HepG2 (cell line): ENCODE measurements around the gene EIF4H. TPM values are rescaled to one million over a fixed set of nuclear protein-coding genes. Genes with fewer than 3 reads are reported as not detected.

Experiments
- ARID3A ChIP-seq: IDR thresholded peaks from 2 replicates; pipeline ENCODE4 v1.6.1; 2012; ENCODE audit warnings: low read depth, low read length, improper control_type of control experiment
- BORCS8-MEF2B ChIP-seq: sonication (generic); formaldehyde crosslinking; IDR thresholded peaks from 2 replicates; pipeline ENCODE4 v1.8.0; 2022; ENCODE audit warnings: mild to moderate bottlenecking, missing genetic modification reagents
- DMAP1 ChIP-seq: IDR thresholded peaks from 2 replicates; pipeline ENCODE4 v1.6.1; 2016
- ERF ChIP-seq: IDR thresholded peaks from 2 replicates; pipeline ENCODE4 v1.6.1; 2018; ENCODE audit warnings: missing biosample characterization, missing genetic modification reagents
- FOSL1 ChIP-seq: sonication (generic); formaldehyde crosslinking; IDR thresholded peaks from 2 replicates; pipeline ENCODE4 v1.9.0; 2021; ENCODE audit warnings: missing genetic modification reagents, borderline replicate concordance
- FOXC1 ChIP-seq: sonication (generic); formaldehyde crosslinking; IDR thresholded peaks from 2 replicates; pipeline ENCODE4 v1.8.0; 2022; ENCODE audit warnings: mild to moderate bottlenecking, missing genetic modification reagents, borderline replicate concordance
- HOXA3 ChIP-seq: sonication (generic); formaldehyde crosslinking; IDR thresholded peaks from 2 replicates; pipeline ENCODE4 v1.5.0; 2020; ENCODE audit warnings: missing genetic modification reagents
- ISX ChIP-seq: sonication (generic); formaldehyde crosslinking; conservative IDR thresholded peaks from 2 replicates; pipeline ENCODE4 v1.5.0; 2020; ENCODE audit warnings: missing genetic modification reagents
- MNT ChIP-seq: fragments of 450-650 bp; IDR thresholded peaks from 2 replicates; pipeline ENCODE4 v1.6.1; 2016
- NCOA1 ChIP-seq: sonication (generic); formaldehyde crosslinking; IDR thresholded peaks from 2 replicates; pipeline ENCODE4 v1.9.0; 2021; ENCODE audit warnings: missing genetic modification reagents
- PITX1 ChIP-seq: sonication (generic); formaldehyde crosslinking; IDR thresholded peaks from 2 replicates; pipeline ENCODE4 v1.5.1; 2020; ENCODE audit warnings: mild to moderate bottlenecking, missing genetic modification reagents
- RCOR2 ChIP-seq: IDR thresholded peaks from 2 replicates; pipeline ENCODE4 v1.6.1; 2016; ENCODE audit warnings: missing biosample characterization, missing genetic modification reagents
- SIN3B ChIP-seq: fragments of 150-350 bp; IDR thresholded peaks from 2 replicates; pipeline ENCODE4 v1.6.1; 2014; ENCODE audit warnings: low read length
- STAT6 ChIP-seq: sonication (generic); formaldehyde crosslinking; IDR thresholded peaks from 2 replicates; pipeline ENCODE4 v1.4.0; 2020; ENCODE audit warnings: missing genetic modification reagents, mild to moderate bottlenecking, borderline replicate concordance
- TBP ChIP-seq: sonication (generic); formaldehyde crosslinking; IDR thresholded peaks from 2 replicates; pipeline ENCODE4 v1.5.0; 2020; ENCODE audit warnings: missing genetic modification reagents
- TEF ChIP-seq: sonication (generic); formaldehyde crosslinking; IDR thresholded peaks from 2 replicates; pipeline ENCODE4 v1.5.0; 2020; ENCODE audit warnings: missing genetic modification reagents
- WIZ ChIP-seq: sonication (generic); formaldehyde crosslinking; IDR thresholded peaks from 2 replicates; pipeline ENCODE4 v1.5.1; 2020; ENCODE audit warnings: mild to moderate bottlenecking, missing genetic modification reagents
- ZMYM3 ChIP-seq: sonication (generic); formaldehyde crosslinking; IDR thresholded peaks from 2 replicates; pipeline ENCODE4 v1.5.1; 2020; ENCODE audit warnings: mild to moderate bottlenecking, missing genetic modification reagents
- ZNF296 ChIP-seq: sonication (generic); formaldehyde crosslinking; conservative IDR thresholded peaks from 2 replicates; pipeline ENCODE4 v1.5.0; 2020; ENCODE audit warnings: mild to moderate bottlenecking, missing genetic modification reagents
- ZNF33B ChIP-seq: sonication (generic); formaldehyde crosslinking; IDR thresholded peaks from 2 replicates; pipeline ENCODE4 v1.5.1; 2020; ENCODE audit warnings: mild to moderate bottlenecking, missing genetic modification reagents
- ZNF572 ChIP-seq: sonication (generic); formaldehyde crosslinking; IDR thresholded peaks from 2 replicates; pipeline ENCODE4 v1.5.1; 2020; ENCODE audit warnings: mild to moderate bottlenecking, missing genetic modification reagents
- ZNF615 ChIP-seq: sonication (generic); formaldehyde crosslinking; IDR thresholded peaks from 2 replicates; pipeline ENCODE4 v1.5.0; 2020; ENCODE audit warnings: mild to moderate bottlenecking, missing genetic modification reagents, borderline replicate concordance
- ZNF737 ChIP-seq: sonication (generic); formaldehyde crosslinking; IDR thresholded peaks from 2 replicates; pipeline ENCODE4 v1.5.0; 2020; ENCODE audit warnings: missing genetic modification reagents, mild to moderate bottlenecking, borderline replicate concordance
- ZNF878 ChIP-seq: sonication (generic); formaldehyde crosslinking; IDR thresholded peaks from 2 replicates; pipeline ENCODE4 v1.8.1; 2023; ENCODE audit warnings: mild to moderate bottlenecking, missing genetic modification reagents, moderate library complexity
- polyA plus RNA-seq, 8 experiments: library from polyadenylated mRNA; depleted of rRNA in 3 of 8; stranded (reverse) in 7 of 8; unstranded in 1 of 8; fragments of >200 nt; fragmentation: Illumina TruSeq in 4 of 8; extraction: Trizol in 4 of 8; gene quantifications; 2 replicates each; pipeline versions ENCODE4 v1.2.1 to v1.2.3, GENCODE V29; 2011 to 2016; ENCODE audit warnings: low read depth in 4 of 8, missing spikeins in 1 of 8, mixed read lengths in 1 of 8; ENCODE audit not compliant: insufficient read depth in 1 of 8
- total RNA-seq, 5 experiments: library from RNA; depleted of rRNA; stranded (reverse); fragments of >200 nt; fragmentation: Illumina TruSeq; extraction: Trizol; gene quantifications; 2 replicates each; pipeline ENCODE4 v1.2.3, GENCODE V29; 2016; ENCODE audit warnings: low read depth in 1 of 5

EIF4H gene
- total and polyA plus RNA-seq, 2 of the 13 experiments (the other 11 are each of a cell fraction or from before 2014, with no cell fraction given) = 232 to 321 TPM

- peak; percentile 62 for TF ChIP-seq MNT
- no peak for TF ChIP-seq BORCS8-MEF2B (CRISPR knock-in tag)
- TF ChIP-seq ARID3A = no peak
- peak; percentile 95 for TF ChIP-seq HOXA3 (CRISPR knock-in tag)
- TF ChIP-seq ZNF737 (CRISPR knock-in tag) = peak; percentile 79; the same call in 1 of the 2 replicates
- TF ChIP-seq ZNF572 (CRISPR knock-in tag) = no peak
- no peak for TF ChIP-seq TEF
- TF ChIP-seq SIN3B = peak; percentile 16; the same call in 1 of the 2 replicates
- no peak; the same call in 1 of the 2 replicates for TF ChIP-seq RCOR2
- peak; percentile 81; the same call in 1 of the 2 replicates for TF ChIP-seq ZNF33B
- TF ChIP-seq ZNF296 (CRISPR knock-in tag) = 0 out of 2 replicates have a peak, but pooled peaks have one; percentile 48
- TF ChIP-seq DMAP1 (CRISPR knock-in tag) = peak; percentile 73; the same call in 1 of the 2 replicates
- no peak for TF ChIP-seq NCOA1
- TF ChIP-seq STAT6 (CRISPR knock-in tag) = no peak
- TF ChIP-seq TBP = 0 out of 2 replicates have a peak, but pooled peaks have one; percentile 57
- TF ChIP-seq ZMYM3 (CRISPR knock-in tag) = peak; percentile 20; the same call in 1 of the 2 replicates
- no peak for TF ChIP-seq ZNF615 (CRISPR knock-in tag)
- TF ChIP-seq PITX1 (CRISPR knock-in tag) = no peak
- TF ChIP-seq ZNF878 (CRISPR knock-in tag) = no peak
- peak; percentile 53 for TF ChIP-seq ERF (CRISPR knock-in tag)
- no peak for TF ChIP-seq FOXC1 (CRISPR knock-in tag)
- no peak for TF ChIP-seq FOSL1 (CRISPR knock-in tag)
- TF ChIP-seq ISX = peak; percentile 85
- no peak for TF ChIP-seq WIZ (CRISPR knock-in tag)
These were observed at the start of gene EIF4H (continued) for GRCh38 chr7:74173866-74174605.
